Lower leg skin (tissue), 4 donors: ENCODE measurements around the gene ST6GALNAC2. TPM values are rescaled to one million over a fixed set of nuclear protein-coding genes. Genes with fewer than 3 reads are reported as not detected.

Experiments
- DNase-seq, 2 donors: peaks; one replicate each; pipeline ENCODE4 v3.0.0-alpha.2; 2019; ENCODE audit warnings: low spot score in 2 of 2
- H3K4me3 ChIP-seq: fragments of 200-600 bp; sonication (generic); 2 replicates; pipeline ENCODE4 v1.5.1; 2017; ENCODE audit warnings: mild to moderate bottlenecking, low read depth; ENCODE audit not compliant: poor library complexity, severe bottlenecking
- POLR2A ChIP-seq, 2 donors: fragments of 450-650 bp; IDR thresholded peaks; one replicate each; pipeline ENCODE4 v1.6.1; 2016 to 2017; ENCODE audit warnings: antibody characterized with exemption in 2 of 2, mild to moderate bottlenecking in 1 of 2, moderate library complexity in 1 of 2
- WGBS, 2 donors: methylation state at CpG; one replicate each; pipeline ENCODE4 v1.1.5; 2018; 5-methylcytosine and 5-hydroxymethylcytosine counted together
- intact Hi-C: fragments of 100-400 bp; cut with DNase I; formaldehyde crosslinking; loops from one replicate; pipeline ENCODE4 v1.15.0; 2023; ENCODE audit warnings: low total_unique reads
- total RNA-seq, 4 donors: library from RNA; depleted of rRNA; stranded (reverse); fragments of >200 nt; gene quantifications; one replicate each; pipeline ENCODE4 v1.1.0, GENCODE V29; 2016
- TF ChIP-seq, protein P1 (sequence below), 3 donors: fragments of 450-650 bp; IDR thresholded peaks; one replicate each; pipeline ENCODE4 v1.5.1; 2016; ENCODE audit warnings: antibody characterized with exemption in 3 of 3, mild to moderate bottlenecking in 3 of 3, moderate library complexity in 2 of 3

The ST6GALNAC2 gene
- total RNA-seq, 4 donors from 2014 or later: 64.8 to 101 (median 76.5) TPM

DNA sequence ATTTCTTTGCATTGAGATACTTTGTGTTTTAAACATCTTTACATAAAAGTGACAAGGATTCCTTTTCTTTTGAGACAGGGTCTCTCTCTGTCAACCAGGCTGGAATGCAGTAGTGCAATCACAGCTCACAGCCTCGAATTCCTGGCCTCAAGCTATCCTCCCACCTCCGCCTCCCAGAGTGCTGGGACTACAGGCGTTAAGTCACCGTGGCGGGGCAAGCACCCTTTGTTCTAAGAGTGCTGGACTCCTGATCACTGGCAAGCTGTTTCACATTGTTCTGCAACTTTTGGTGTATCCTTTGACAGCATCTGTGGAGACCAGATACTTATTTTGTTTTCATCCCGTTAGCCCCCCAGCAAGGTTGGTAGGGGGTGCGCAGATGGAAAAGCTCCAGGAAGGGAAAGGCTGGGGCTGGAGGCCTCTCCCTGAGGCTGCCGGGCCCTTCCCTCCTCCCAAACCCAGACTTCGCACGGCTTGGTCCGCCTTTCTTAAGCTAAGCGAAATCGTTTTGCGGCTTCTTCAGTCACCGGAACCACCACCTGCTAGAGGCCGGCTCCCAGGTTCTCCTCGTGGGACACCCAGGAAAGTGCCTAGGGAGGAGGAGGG lies 1.1 kb downstream of the ST6GALNAC2 start:
- TF ChIP-seq, protein P1, sequence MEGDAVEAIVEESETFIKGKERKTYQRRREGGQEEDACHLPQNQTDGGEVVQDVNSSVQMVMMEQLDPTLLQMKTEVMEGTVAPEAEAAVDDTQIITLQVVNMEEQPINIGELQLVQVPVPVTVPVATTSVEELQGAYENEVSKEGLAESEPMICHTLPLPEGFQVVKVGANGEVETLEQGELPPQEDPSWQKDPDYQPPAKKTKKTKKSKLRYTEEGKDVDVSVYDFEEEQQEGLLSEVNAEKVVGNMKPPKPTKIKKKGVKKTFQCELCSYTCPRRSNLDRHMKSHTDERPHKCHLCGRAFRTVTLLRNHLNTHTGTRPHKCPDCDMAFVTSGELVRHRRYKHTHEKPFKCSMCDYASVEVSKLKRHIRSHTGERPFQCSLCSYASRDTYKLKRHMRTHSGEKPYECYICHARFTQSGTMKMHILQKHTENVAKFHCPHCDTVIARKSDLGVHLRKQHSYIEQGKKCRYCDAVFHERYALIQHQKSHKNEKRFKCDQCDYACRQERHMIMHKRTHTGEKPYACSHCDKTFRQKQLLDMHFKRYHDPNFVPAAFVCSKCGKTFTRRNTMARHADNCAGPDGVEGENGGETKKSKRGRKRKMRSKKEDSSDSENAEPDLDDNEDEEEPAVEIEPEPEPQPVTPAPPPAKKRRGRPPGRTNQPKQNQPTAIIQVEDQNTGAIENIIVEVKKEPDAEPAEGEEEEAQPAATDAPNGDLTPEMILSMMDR (IDR thresholded peaks at IDR 0.05): no peak
- no peak for TF ChIP-seq POLR2A (IDR thresholded peaks at IDR 0.05)
- intact Hi-C loops: no loop called here
- no peak for DNase-seq
- 8 to 12% methylated on average over 14 to 17 of the region's 17 CpGs for WGBS, 2 donors
- H3K4me3 ChIP-seq: peak overlapping the region; percentile 53

DNA sequence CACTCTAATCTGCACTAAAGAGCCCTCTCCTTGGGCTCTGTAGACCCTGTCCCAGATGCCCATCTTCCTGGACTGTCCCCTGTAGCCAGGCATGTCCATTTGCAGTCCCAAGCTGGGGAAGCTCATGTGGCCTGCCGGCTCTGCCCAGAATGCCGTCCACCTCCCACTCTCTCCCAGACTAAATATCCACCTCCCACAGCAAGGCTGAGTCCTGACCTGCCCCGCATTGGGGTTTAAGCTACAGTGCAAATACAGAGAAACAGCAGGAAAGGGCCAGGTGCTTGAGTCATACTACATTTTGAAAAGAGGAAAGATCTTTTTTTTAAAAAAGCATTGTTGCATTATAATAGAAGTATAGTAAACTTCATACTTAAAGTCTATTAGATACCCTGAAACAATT lies 3.0 kb downstream of the ST6GALNAC2 start:
- 28 to 31% methylated on average over 3 of the region's 3 CpGs for WGBS, 2 donors
- intact Hi-C loops: no loop called here
- no peak for DNase-seq
- no peak for TF ChIP-seq POLR2A (IDR thresholded peaks at IDR 0.05)
- TF ChIP-seq, protein P1 (IDR thresholded peaks at IDR 0.05): no peak
- no peak overlapping the region for H3K4me3 ChIP-seq

DNA sequence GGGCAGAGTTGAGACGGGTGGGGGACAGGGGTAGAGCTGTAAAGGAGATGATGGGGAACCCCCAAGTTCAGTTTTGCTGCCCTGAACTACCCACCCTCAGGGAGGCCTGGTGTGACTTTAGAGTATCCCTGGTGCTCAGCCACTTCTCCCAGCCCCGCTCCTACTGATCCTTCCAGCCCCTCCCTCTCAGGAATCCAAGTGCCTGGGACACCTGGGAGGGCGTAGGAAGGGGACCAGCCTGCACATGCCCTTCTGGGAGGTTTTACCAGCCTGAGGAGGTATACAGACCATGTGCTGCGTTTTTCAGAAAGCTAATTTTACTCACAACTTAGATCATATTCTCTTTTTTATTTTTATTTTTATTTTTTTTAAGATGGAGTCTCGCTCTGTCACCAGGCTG lies 4.1 kb downstream of the ST6GALNAC2 start:
- intact Hi-C loops: no loop called here

DNA sequence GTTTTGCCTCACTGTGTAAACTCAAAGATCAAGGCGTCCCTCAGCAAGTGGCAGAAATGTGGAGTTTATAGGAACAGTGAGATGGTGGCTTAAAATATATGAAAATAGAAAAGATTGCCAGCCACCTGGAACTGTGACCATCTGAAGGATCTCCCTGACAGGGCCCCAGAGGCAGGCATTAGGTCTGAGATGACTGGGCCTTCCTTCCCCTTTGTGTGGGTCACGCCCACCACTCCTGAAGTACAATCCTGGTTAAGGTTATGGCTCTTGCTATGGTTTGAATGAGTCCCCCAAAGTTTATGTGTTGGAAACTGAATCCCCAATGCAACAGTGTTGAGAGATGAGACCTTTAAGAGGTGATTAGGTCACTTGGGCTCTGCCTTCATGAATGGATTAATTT lies 6.4 kb downstream of the ST6GALNAC2 start:
- TF ChIP-seq, protein P1 (IDR thresholded peaks at IDR 0.05): no peak
- TF ChIP-seq POLR2A (IDR thresholded peaks at IDR 0.05): no peak
- WGBS, 2 donors: 93 to 95% methylated on average over 2 of the region's 2 CpGs
- DNase-seq: no peak
- no peak overlapping the region for H3K4me3 ChIP-seq
- intact Hi-C loops: no loop called here

More for the DNA sequence above, 4.1 kb downstream of the ST6GALNAC2 start:
- WGBS, 2 donors: 45 to 74% methylated on average over 5 of the region's 5 CpGs
- H3K4me3 ChIP-seq: no peak overlapping the region
- DNase-seq: no peak
- TF ChIP-seq POLR2A (IDR thresholded peaks at IDR 0.05): no peak
- TF ChIP-seq, protein P1 (IDR thresholded peaks at IDR 0.05): no peak

DNA sequence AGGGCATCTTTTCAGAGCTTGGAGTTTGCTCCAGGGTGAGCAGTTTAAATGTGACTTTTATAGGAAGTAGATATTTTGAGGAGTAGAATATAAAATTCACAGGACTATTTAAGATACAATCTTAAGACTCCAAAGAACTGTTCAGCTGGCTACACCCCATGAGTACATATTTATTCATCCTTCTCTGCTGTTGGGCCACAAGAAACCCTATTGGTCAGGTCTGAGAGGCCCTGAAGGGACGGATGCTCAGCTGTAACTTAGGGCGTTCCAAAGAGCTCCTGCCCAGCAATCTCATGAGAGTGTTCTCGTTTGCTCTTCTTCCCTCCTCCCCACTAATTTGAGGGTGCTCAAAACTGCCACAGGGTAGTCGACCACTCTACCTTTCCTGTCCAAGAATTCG lies 7.3 kb downstream of the ST6GALNAC2 start:
- intact Hi-C loops: no loop called here
- WGBS, 2 donors: 67 to 71% methylated on average over 5 of the region's 5 CpGs
- H3K4me3 ChIP-seq: no peak overlapping the region
- TF ChIP-seq, protein P1 (IDR thresholded peaks at IDR 0.05): no peak
- TF ChIP-seq POLR2A (IDR thresholded peaks at IDR 0.05): no peak
- no peak for DNase-seq

DNA sequence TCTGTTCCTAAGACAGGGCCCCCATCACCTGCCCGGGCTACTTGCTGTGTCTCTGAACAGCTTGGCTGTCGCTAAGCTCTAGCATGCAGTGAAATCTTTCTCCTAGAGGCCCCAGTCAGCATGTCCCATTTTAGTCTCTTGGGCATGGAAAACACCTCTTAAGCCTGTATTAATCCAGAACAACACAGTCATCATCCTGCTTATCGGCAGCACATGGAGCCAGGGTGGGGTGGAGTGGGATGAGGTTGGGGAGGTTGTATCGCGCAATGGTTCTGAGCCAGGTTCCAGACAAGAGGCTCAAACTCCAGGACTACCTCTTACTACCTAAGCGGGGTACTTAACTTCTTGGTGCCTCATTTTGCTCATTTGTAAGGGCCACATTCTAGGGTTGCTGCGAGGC lies 7.8 kb downstream of the ST6GALNAC2 start:
- no peak for TF ChIP-seq POLR2A (IDR thresholded peaks at IDR 0.05)
- TF ChIP-seq, protein P1 (IDR thresholded peaks at IDR 0.05): no peak
- DNase-seq: no peak
- H3K4me3 ChIP-seq: no peak overlapping the region
- intact Hi-C loops: no loop called here
- 83 to 87% methylated on average over 7 of the region's 7 CpGs for whole genome bisulfite sequencing, 2 donors
